Measurements from ENCODE around the gene SPECC1.

- TF ChIP-seq, protein P1, sequence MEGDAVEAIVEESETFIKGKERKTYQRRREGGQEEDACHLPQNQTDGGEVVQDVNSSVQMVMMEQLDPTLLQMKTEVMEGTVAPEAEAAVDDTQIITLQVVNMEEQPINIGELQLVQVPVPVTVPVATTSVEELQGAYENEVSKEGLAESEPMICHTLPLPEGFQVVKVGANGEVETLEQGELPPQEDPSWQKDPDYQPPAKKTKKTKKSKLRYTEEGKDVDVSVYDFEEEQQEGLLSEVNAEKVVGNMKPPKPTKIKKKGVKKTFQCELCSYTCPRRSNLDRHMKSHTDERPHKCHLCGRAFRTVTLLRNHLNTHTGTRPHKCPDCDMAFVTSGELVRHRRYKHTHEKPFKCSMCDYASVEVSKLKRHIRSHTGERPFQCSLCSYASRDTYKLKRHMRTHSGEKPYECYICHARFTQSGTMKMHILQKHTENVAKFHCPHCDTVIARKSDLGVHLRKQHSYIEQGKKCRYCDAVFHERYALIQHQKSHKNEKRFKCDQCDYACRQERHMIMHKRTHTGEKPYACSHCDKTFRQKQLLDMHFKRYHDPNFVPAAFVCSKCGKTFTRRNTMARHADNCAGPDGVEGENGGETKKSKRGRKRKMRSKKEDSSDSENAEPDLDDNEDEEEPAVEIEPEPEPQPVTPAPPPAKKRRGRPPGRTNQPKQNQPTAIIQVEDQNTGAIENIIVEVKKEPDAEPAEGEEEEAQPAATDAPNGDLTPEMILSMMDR (IDR thresholded peaks at IDR 0.05) = no peak
- TF ChIP-seq POLR2A (IDR thresholded peaks at IDR 0.05) = no peak
These were observed 306.7 kb downstream of the SPECC1 start for GRCh38 chr17:20315821-20316220.

All from sigmoid colon (tissue), 3 donors.